ENCODE data around the gene MCAT. TPM values are rescaled to one million over a fixed set of nuclear protein-coding genes. Genes with fewer than 3 reads are reported as not detected.
"Not testable (repeated sequence)": the region's sequence is repeated elsewhere in the genome, so short reads cannot be mapped to it uniquely, and the experiment has no call there.

MCAT gene
- total RNA-seq, 1 donor from 2014 or later: 17.3 TPM

DNA sequence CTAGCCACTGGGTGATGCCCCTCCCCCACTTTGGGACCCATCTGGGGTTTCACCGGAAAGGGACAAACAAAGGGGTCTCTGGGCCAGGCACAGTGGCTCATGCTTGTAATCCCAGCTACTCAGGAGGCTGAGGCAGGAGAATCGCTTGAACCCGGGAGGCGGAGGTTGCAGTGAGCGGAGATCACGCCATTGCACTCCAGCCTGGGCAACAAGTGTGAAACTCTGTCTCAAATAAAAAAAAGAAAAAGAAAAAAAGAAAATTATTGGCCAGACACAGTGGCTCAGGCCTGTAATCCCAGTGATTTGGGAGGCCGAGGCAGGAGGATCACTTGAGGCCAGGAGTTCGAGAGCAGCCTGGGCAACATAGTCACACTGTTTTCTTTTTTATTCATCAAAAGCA, 2.2 kb upstream of the MCAT start:
- intact Hi-C loops (cut with micrococcal nuclease); H3K9me3 Mint-ChIP-seq; H3K4me3 Mint-ChIP-seq (ENCODE audit: low read depth); DNase-seq (ENCODE audit: low spot score); H3K36me3 Mint-ChIP-seq (ENCODE audit: low read depth); H3K27ac Mint-ChIP-seq; H3K27me3 Mint-ChIP-seq (ENCODE audit: low read depth): not testable (repeated sequence)
- peaks cover 28% of the 10 kb centered on the region for H3K4me1 Mint-ChIP-seq (ENCODE audit: low read depth)

DNA sequence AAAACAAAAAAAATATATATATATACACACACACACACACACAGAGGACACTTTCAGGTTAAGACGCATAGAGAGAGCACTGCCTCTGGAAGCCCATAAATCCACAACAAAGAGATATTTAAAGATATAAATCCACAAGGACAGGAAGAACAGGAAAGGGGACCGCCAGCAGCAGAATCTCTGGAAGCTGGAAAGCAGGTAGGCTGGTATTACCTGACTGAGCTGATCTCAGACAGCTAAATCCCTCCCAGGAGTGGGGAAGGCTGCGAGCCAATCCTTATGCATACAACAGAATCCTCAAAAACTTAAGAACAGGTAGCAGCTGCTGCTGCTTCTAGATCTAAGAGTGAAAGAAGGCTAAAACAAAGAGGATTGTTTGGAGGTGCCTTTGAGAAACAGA, 1.8 kb upstream of the MCAT start:
- Mint-ChIP-seq H3K9me3 (no peaks in the 10 kb centered on the region), H3K36me3 (ENCODE audit: low read depth) (peaks cover 11% of the 10 kb centered on the region), H3K4me3 (ENCODE audit: low read depth) (no peak overlapping the region), H3K27ac (no peak overlapping the region), H3K27me3 (ENCODE audit: low read depth) (no peaks in the 10 kb centered on the region), H3K4me1 (ENCODE audit: low read depth) (peaks cover 28% of the 10 kb centered on the region)
- DNase-seq (ENCODE audit: low spot score): no peak
- intact Hi-C loops (cut with micrococcal nuclease): no loop called here

DNA sequence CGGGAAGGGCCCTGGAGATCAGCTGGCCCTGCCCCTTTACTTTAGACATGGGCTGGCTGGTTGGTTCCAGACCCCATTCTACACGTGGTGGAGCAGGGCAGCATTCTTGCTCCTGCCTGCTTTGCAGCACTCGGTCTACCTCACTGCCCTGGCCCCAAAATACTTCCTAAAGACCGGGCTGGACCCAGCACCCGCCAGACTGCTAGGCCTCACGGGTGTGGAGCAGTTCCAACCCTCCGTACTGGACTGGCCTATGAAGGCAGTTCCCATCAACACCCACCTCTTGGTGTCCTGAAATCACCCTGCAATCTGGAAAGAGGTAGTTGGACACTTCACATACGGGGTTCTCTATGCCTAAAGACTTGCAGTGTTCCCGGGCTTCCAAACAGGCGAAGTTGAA, 6.4 kb downstream of the MCAT start:
- H3K4me3 Mint-ChIP-seq (ENCODE audit: low read depth): no peak overlapping the region
- H3K4me1 Mint-ChIP-seq (ENCODE audit: low read depth): peaks cover 2% of the 10 kb centered on the region
- H3K27me3 Mint-ChIP-seq (ENCODE audit: low read depth): no peaks in the 10 kb centered on the region
- intact Hi-C loops (cut with micrococcal nuclease): loop anchor here (5.0 kb wide), 1 partner anchor 44 kb away; no protein-coding TSS in a partner anchor
- no peak for DNase-seq (ENCODE audit: low spot score)
- H3K27ac Mint-ChIP-seq: no peak overlapping the region
- peaks cover 64% of the 10 kb centered on the region for H3K36me3 Mint-ChIP-seq (ENCODE audit: low read depth)
- no peaks in the 10 kb centered on the region for H3K9me3 Mint-ChIP-seq

DNA sequence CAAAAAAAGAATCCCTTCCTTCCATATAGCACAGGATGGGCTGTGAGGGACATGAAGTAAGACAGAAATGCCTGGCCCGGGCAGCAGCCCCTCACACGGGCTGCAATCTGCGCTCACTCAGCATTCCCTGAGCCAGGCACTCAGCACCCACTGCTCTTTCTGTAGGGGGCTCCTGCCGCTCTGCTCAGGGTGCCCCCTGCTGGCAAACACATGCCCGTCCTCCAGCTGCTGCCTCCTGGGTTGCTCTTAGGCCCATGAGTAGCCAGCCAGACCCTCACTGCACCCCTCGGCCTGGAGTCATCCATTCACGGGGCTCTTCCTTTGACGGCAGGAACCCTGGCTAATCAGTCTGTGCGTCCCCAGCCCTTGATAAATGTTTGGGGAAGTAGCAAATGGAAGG, 6.9 kb downstream of the MCAT start:
- H3K27ac Mint-ChIP-seq: no peak overlapping the region
- H3K36me3 Mint-ChIP-seq (ENCODE audit: low read depth): peaks cover 64% of the 10 kb centered on the region
- no peaks in the 10 kb centered on the region for H3K4me1 Mint-ChIP-seq (ENCODE audit: low read depth)
- no peaks in the 10 kb centered on the region for H3K27me3 Mint-ChIP-seq (ENCODE audit: low read depth)
- DNase-seq (ENCODE audit: low spot score): no peak
- H3K9me3 Mint-ChIP-seq: no peaks in the 10 kb centered on the region
- no peak overlapping the region for H3K4me3 Mint-ChIP-seq (ENCODE audit: low read depth)
- intact Hi-C loops (cut with micrococcal nuclease): loop anchor here (5.0 kb wide), 1 partner anchor 44 kb away; no protein-coding TSS in a partner anchor

DNA sequence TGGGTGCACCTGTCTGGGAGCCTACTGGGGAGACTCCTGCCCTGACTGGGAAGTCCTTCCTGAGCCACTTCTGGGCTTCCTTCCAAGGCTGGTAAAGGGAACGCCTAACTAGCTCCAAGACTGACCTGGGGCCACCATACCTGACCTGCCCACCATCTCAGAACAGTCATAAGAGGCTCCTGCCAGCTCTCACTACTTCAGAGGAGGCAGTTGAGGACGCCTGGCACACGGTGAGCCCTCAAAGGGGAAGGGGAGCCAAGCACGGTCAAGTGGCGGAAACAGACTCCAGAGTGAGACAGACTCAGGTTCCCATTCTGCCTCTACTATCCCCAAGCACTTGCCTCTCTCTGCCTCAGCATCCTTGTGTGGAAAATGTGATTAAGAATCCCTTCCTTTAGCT, 7.6 kb downstream of the MCAT start:
- Mint-ChIP-seq H3K4me3 (ENCODE audit: low read depth) (no peak overlapping the region), H3K27ac (no peak overlapping the region), H3K9me3 (no peaks in the 10 kb centered on the region), H3K4me1 (ENCODE audit: low read depth) (no peaks in the 10 kb centered on the region), H3K27me3 (ENCODE audit: low read depth) (no peaks in the 10 kb centered on the region), H3K36me3 (ENCODE audit: low read depth) (peaks cover 58% of the 10 kb centered on the region)
- DNase-seq (ENCODE audit: low spot score): no peak
- intact Hi-C loops (cut with micrococcal nuclease): loop anchor here (5.0 kb wide), 1 partner anchor 43 kb away; no protein-coding TSS in a partner anchor

DNA sequence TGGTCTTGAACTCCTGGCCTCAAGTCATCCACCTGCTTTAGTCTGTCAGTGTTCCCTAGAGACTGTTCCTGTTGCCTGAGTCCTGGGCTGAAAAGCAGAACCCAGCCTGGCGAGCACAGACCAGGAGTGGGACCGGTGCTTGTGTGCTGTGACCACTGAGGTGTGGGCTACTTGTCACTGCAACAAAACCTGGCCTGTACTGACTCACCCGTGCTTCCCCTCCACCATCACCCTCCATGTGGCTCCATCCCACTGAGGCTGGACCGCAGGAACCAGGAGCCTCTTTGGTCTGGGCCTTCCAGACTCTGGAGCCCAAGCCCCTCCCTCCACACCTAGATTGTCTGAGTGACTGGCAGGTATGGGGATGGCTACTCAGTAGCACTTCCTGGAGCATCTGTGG, 8.6 kb downstream of the MCAT start:
- intact Hi-C loops (cut with micrococcal nuclease): no loop called here
- no peak for DNase-seq (ENCODE audit: low spot score)
- H3K36me3 Mint-ChIP-seq (ENCODE audit: low read depth): peaks cover 51% of the 10 kb centered on the region
- no peaks in the 10 kb centered on the region for H3K27me3 Mint-ChIP-seq (ENCODE audit: low read depth)
- H3K9me3 Mint-ChIP-seq: no peaks in the 10 kb centered on the region
- H3K27ac Mint-ChIP-seq: no peak overlapping the region
- no peaks in the 10 kb centered on the region for H3K4me1 Mint-ChIP-seq (ENCODE audit: low read depth)
- no peak overlapping the region for H3K4me3 Mint-ChIP-seq (ENCODE audit: low read depth)

DNA sequence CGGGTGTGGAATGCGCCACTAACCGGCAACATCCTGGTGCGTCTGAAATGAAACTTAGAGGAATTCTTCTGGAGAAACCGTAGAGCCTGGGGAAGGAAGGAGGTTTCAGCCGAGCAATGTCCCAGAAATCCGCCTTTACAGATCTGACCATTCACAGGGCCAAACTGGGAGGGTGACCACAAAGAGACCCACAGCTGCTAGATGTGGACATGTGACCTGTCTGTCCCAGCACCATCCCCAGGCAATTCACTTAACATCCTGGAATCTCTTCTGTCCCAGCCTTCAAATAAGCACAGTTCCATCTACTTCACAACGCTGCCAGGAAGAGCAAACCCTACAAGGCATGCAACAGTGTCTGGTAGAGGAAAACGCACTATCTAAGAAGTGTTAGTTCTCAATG, 9.8 kb downstream of the MCAT start:
- Mint-ChIP-seq H3K27me3 (ENCODE audit: low read depth) (no peaks in the 10 kb centered on the region), H3K9me3 (no peaks in the 10 kb centered on the region), H3K27ac (no peak overlapping the region), H3K36me3 (ENCODE audit: low read depth) (peaks cover 46% of the 10 kb centered on the region), H3K4me3 (ENCODE audit: low read depth) (no peak overlapping the region), H3K4me1 (ENCODE audit: low read depth) (no peaks in the 10 kb centered on the region)
- intact Hi-C loops (cut with micrococcal nuclease): no loop called here
- no peak for DNase-seq (ENCODE audit: low spot score)

DNA sequence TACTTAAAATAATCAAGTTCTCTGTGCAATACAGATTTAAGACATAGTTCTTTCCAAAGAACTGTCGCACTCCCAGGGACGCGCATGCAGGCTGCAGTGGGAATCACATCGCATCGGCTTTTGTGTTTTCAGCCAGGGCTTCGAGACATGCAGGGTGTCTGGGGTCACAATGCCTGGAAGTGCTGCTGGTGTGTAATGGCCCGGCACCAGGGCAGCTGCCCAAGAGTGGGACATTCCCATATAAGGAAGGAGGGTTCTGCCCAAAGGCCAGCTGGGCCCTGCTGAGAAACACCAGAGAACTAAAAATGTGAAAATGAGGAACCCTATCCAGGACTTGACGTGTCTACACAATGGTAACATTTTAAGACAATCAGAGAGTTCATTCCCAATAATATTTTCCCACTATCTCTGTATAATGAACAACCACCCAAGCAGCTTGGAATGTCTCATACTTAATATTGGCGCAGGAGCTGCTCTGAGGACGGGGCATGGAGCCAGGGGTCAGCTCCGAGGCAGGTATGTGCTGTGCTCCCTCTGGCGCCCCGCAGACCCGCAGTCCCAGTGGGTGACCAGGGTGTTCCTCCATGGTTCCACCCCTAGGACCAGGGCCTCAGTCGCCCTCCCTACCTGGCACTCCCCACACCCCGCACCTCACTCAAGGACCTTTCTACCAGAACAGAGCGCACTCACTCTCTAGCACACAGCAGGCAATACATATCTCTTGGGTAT, 11.3 kb downstream of the MCAT start:
- H3K9me3 Mint-ChIP-seq: no peaks in the 10 kb centered on the region
- H3K4me3 Mint-ChIP-seq (ENCODE audit: low read depth): no peak overlapping the region
- no peak for DNase-seq (ENCODE audit: low spot score)
- no peak overlapping the region for H3K27ac Mint-ChIP-seq
- intact Hi-C loops (cut with micrococcal nuclease): no loop called here
- no peaks in the 10 kb centered on the region for H3K4me1 Mint-ChIP-seq (ENCODE audit: low read depth)
- H3K27me3 Mint-ChIP-seq (ENCODE audit: low read depth): no peaks in the 10 kb centered on the region
- H3K36me3 Mint-ChIP-seq (ENCODE audit: low read depth): peaks cover 37% of the 10 kb centered on the region

DNA sequence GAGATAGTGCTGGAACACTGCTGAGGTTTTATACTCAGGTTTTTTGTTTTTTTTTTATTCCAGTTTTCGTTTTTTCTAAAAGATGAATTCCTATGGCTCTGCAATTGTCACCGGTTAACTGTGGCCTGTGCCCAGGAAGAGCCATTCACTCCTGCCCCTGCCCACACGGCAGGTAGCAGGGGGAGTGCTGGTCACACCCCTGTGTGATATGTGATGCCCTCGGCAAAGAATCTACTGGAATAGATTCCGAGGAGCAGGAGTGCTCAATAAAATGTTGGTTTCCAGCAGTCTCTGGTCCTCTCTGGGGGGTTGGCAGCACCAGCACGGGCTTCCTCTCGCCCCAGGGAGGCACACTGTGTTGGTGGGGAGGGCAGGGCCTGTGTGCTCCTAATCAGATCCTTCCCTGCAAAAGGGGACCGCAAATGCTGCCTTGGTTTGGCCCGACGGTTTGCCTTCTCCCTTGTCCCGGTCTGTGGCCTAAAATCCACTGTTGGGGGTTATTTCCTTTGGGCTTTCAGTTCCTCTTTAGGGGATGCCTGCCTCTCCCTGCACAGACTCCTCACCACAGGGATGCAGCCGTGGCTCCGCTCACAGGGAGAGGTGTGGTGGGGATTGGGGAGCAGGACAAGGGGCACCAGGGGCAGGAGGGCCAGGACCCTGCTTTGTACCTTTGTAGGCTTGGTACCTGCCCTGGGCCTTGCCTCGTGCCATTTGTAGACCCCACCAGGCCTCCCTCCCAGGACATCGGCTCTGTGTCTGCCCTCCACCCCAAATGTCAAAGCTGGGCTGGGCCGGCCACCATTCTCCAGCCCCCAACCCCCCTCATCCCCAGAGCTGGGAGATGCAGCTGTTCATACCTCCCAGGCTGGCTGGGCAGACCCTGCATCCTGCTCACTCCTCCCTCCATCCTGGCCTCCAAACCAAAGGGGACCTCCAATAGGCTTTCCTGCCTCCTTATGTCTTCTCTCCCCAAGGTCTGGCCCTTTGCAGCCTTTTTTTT, 13.5 kb downstream of the MCAT start:
- Mint-ChIP-seq H3K27me3 (ENCODE audit: low read depth) (no peaks in the 10 kb centered on the region), H3K4me1 (ENCODE audit: low read depth) (no peaks in the 10 kb centered on the region), H3K4me3 (ENCODE audit: low read depth) (no peak overlapping the region), H3K27ac (no peak overlapping the region), H3K36me3 (ENCODE audit: low read depth) (peaks cover 20% of the 10 kb centered on the region), H3K9me3 (no peaks in the 10 kb centered on the region)
- intact Hi-C loops (cut with micrococcal nuclease): no loop called here
- no peak for DNase-seq (ENCODE audit: low spot score)

DNA sequence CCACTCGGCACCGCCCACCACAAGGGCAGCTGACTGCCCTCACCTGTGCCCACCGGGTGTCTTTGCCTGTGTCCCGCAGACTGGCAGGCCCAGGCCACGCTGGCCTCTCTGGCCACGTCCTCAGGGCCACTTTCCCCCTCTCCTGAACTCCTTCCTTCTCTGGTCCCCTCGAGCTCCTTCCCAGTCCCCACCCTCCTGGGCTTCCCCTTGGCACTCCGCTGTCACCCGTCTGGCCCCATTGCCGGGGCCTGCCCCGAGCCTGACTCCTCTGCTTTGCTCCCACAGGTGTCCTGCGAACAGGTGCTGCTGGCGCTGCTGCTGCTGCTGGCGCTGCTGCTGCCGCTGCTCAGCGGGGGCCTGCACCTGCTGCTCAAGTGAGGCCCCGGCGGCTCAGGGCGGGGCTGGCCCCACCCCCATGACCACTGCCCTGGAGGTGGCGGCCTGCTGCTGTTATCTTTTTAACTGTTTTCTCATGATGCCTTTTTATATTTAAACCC, 14.2 kb downstream of the MCAT start:
- intact Hi-C loops (cut with micrococcal nuclease): no loop called here
- DNase-seq (ENCODE audit: low spot score): no peak
- Mint-ChIP-seq H3K36me3 (ENCODE audit: low read depth) (peaks cover 13% of the 10 kb centered on the region), H3K27me3 (ENCODE audit: low read depth) (no peaks in the 10 kb centered on the region), H3K4me3 (ENCODE audit: low read depth) (no peak overlapping the region), H3K9me3 (no peaks in the 10 kb centered on the region), H3K27ac (no peak overlapping the region), H3K4me1 (ENCODE audit: low read depth) (no peaks in the 10 kb centered on the region)

DNA sequence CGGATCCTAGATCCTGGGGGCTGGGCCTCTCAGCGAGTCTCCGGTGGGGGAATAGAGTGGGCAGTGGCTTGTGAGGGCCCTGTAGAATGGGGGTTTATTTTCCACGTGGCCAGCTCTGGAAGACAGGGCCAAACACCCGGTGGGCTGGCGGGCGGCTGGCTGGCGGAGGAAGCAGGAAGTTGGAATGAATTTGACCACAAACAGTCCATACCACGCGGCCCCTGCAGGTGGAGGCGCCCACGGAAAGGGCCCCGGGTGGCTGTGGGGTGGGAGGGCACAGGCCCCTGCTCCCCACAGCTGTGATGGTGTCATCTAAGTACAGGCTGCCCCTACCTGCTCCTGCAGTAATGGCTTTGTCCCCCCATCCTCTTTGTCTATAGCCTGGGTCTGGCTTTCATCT, 15.1 kb downstream of the MCAT start:
- no peak overlapping the region for H3K4me3 Mint-ChIP-seq (ENCODE audit: low read depth)

DNA sequence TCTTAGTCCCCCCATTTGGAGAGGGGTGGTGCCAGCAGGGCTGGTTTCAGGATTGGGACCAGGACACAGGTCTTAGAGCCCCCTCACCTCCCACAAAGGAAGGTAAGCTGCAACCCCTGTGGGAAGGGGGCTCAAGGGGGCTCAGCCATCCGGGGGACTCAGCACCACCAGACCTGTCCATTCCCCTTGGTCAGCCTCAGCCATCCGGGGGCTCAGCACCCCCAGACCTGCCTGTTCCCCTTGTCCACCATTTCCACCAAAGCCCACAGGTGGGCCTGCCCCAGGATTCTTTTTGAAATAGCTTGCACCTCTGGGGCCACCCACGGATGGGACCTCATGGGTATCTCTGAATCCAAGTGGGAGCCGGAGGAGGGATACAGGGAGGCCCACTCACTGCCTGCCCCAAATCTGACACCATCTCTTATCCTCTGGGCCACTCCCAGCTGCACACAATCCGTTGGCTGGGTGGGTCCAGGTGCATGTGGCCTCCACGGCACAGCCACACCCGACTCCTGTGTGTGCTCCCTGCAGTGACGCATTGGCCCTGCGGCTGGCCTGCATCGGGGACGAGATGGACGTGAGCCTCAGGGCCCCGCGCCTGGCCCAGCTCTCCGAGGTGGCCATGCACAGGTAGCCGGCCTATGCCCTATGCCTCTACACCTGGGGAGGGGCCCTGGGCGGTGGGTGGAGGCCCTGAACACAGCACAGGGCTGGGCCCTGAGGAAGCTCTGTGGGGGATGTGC, 15.9 kb downstream of the MCAT start:
- intact Hi-C loops (cut with micrococcal nuclease): no loop called here
- no peaks in the 10 kb centered on the region for H3K4me1 Mint-ChIP-seq (ENCODE audit: low read depth)
- no peaks in the 10 kb centered on the region for H3K27me3 Mint-ChIP-seq (ENCODE audit: low read depth)
- no peak overlapping the region for H3K4me3 Mint-ChIP-seq (ENCODE audit: low read depth)
- peaks cover 5% of the 10 kb centered on the region for H3K36me3 Mint-ChIP-seq (ENCODE audit: low read depth)
- DNase-seq (ENCODE audit: low spot score): no peak
- H3K27ac Mint-ChIP-seq: no peak overlapping the region
- H3K9me3 Mint-ChIP-seq: no peaks in the 10 kb centered on the region

More for the DNA sequence above, 15.1 kb downstream of the MCAT start:
- Mint-ChIP-seq H3K4me1 (ENCODE audit: low read depth) (no peaks in the 10 kb centered on the region), H3K27ac (no peak overlapping the region), H3K27me3 (ENCODE audit: low read depth) (no peaks in the 10 kb centered on the region), H3K36me3 (ENCODE audit: low read depth) (peaks cover 5% of the 10 kb centered on the region), H3K9me3 (no peaks in the 10 kb centered on the region)
- intact Hi-C loops (cut with micrococcal nuclease): no loop called here
- DNase-seq (ENCODE audit: low spot score): no peak
